HG03378 (cell line): Measurements from ENCODE around the gene TP53BP1.
A peak's percentile ranks its signal among the peaks of the same experiment; 100 is the strongest.

Experiments
- ATAC-seq: cut with Tn5 transposase; IDR thresholded peaks from one replicate; pipeline ENCODE4 v1.9.1; 2021; ENCODE audit warnings: mild to moderate bottlenecking, moderate library complexity; ENCODE audit not compliant: unreplicated experiment

The TP53BP1 gene

DNA sequence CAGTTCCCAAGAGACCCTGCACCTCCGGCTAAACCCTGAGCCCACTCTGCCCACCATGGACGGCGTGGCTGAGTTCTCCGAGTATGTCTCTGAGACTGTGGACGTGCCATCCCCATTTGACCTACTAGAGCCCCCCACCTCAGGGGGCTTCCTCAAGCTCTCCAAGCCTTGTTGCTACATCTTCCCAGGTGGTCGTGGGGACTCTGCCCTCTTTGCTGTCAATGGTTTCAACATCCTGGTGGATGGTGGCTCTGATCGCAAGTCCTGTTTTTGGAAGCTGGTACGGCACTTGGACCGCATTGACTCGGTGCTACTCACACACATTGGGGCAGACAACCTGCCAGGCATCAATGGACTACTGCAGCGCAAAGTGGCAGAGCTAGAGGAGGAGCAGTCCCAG lies 28.5 kb upstream of the TP53BP1 start:
- no peak for ATAC-seq

DNA sequence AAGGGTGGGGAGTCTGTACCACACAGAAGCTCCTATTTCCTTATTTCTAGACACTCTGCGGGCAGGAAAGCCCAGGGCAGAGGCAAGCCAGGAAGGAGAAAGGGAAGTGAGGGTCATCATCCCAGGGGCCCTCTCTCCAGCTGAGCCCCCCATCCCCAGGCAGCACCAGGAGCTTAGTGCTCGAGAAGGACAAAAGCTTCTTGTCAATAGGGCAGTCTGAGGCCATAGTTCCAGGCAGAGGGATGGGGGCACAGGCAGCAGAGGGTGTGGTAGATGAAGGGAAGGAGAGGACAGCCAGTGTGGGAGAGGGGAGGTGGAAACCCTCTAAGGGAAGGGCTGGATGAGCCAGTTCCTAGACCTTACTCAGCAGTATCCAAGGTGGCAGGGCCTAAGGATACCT lies 27.2 kb upstream of the TP53BP1 start:
- no peak for ATAC-seq

DNA sequence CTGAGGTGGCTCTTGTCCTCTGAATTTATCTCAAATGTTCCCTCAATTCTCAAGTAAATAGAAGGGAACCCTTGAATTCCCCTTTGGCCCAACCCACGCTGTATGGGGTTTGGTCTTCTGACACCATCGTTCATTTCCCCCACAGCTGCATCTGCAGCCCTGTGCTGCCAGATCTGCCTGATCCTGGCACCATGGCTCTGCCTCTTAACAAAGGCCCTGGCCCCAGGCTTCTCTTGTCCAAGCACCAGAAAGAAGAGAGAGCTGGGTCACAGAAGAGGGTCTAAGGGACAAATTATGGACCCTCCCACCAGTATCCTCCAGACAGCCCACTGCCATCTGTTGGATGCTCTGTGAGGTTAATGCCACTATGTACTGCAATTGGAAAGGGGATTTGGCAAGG lies 26.2 kb upstream of the TP53BP1 start:
- ATAC-seq, result no peak

DNA sequence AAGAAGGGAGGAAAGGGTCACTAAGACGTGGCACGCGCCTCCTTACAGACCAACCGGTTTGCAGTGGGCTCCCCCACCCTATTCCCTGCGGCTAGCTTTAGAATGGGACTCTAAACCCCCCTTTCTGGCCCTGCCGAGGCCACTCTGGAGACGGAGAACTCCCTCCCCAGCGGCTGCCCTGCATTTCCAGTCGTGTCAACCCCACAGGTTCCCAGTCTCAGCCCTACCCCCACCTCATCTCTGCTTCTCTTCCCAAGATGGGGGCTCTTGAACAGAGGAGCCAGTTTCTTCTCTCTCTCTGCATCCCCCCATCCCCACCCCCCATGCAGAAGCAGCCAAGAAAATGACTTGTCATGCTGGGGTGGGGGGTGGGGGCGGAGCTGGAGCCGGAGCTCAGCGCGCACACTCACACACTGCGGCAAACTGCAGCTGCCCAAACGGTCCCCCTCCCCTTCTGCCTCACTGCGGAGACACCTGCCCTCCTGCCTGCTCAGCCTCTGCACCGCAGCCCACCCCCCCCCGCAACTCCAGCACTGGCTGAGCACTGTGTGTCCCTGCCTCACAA lies 25.3 kb upstream of the TP53BP1 start:
- ATAC-seq, result no peak

DNA sequence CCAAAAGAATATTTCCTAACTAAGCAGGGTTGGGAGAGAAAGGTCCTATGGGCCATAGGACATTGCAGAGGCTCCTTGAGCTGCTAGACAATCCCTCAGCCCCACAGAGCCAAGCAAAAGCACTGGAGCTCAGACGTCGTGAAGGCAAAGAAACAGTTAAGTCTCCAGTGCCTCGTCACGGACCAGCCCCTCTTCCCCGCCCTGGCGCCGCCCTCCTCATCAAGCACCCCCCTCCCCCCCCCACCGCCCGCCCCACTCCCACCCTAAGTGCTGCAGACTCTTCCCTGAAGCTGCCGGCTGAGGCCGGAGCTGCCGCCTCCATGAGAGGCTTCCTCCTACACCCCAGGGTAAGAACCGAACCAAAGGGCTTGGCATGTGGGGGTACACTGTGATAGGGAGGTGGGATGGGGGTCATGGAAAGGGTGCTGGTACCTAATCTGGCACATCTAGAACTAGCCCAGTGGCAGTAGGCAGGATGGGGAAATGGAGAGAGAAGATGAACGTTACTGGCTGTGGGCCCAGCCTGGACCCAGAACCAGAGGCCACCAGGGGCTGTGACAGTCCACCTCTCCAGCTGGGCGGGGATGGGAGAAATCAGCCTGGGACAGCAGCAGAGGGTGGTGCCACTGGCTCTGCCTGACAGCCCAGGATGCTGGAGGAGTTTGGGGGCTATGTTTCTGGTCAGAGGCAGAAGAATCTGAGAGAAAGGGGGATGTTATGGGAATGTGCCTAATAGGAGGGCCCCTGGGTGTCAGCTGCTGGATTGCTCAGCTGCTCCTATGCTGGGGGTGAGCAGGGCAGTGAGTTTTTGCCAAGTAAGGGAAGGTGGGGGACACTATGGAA lies 24.6 kb upstream of the TP53BP1 start, which contains the start of gene MAP1A:
MAP1A (plus strand) TSS at position 255 of the 843 bp plus-strand sequence. CDS start 3,866 bp downstream, outside the sequence.
- no peak for ATAC-seq

DNA sequence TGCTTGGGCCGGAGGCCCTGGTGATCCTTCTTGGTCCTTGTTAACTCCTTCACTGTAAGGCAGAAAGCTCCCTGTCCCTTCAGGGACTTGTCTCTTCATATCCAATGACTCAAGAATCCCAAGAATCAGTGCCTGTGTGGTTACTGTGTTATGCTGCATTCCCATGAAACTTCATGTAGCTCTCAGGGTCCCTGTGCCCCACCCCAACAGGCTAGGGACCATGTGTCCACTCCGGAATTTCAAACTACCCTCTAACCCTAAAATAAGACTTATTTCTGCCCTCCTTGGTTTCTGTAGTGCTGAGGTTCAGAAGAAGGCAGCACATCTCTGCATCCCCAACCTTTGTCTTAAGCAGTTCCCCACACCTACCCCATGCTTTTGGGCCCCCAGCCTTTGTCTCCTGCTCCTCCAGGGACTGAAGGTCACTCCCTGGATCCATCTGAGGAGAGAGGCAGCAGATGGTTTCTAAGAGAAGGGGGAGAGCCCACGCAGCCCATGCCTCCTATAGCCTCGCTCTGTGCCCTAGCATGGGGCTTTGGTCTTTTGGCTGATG lies 23.9 kb upstream of the TP53BP1 start:
- no peak for ATAC-seq

DNA sequence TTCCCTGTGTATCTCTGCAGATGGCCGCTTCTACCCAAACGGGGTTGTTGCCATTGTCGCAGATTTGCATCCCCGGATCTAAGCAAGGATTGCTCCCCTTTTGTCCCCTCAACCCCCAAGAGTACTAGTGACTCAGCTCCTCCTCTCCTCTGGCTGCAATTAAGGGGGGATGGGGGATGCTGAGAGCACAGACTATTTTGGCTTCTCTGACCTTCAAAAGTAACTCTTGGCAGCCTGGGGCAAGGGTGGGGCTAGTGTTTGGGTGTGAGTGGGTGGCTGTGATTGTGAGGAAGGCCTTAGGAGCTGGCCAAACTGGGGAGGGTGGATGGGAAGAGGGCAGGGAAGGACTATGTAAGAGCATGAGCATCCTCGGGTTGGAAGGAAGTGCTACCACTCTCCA lies 23.2 kb upstream of the TP53BP1 start:
- no peak for ATAC-seq

DNA sequence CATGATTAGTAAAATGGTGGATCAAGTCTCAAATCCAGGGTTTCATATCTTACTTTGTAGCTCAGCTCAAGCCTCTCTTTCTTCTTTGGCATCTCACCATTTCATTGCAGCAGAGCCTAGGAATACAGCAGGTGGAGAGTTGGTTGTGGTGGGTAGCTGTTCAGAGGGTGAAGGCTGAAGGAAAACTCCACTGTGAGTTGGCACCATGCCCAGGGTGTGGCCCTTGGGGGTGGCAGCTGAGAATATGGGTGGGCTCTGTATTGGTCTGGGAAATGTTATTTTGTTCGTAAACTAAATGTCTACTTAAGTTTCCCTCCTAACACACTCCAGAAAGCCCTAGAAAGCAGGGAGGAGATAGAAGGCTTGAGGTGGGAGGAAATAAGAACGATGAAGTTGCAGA lies 22.8 kb upstream of the TP53BP1 start:
- ATAC-seq, result no peak

DNA sequence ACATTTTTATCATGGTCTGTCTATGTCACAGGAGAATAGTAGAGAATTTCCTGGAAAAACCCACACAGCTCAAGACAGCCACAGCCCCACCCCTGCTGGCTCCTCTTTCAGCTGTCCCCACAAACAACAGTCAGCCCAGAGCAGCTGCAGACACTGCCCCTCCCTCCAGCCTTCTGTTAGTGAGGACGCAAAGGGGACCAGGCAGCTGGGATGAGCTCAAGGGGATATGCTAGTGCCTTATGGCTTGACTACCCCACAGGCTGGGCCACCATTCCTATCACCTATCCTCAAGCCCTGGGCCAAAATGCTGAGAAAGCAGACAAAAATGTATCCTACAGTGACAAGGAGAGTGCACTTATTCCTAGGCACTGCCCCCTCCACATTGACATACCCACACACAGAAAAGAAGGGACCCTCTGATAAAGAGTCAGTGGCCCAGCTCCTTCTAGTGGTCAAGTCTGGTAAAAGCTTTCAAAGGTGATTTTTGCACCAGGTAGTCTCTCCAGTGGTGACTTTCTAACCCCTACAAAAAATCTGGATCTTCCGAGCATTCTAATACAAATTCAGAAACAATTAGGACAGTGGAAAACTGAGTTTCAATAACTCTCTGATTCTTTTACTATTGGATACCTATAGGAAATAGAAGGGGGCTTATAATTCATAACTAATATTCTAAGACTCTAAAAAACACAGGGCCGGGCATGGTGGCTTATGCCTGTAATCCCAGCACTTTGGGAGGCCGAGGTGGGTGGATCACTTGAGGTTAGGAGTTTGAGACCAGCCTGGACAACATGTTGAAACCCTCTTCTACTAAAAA lies 21.5 kb upstream of the TP53BP1 start:
- ATAC-seq, result no peak

DNA sequence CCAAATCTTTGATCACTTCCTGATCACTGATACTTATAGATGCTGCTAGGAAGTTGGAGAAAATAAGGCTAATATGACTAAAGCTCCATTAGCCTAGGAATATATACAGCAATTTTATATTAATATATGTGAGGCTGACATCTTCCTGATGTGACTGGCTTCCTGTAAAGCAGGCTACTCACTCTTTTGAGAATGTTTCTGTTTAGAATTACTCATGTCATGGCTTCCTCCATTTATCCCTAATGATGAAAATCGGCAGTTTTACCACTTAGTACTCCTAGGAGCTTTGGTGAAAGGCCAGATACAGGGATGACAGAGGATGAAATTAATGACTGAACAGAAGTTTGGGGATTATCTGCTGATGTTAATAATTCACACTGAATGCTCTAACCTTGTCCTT lies 20.6 kb upstream of the TP53BP1 start:
- no peak for ATAC-seq

DNA sequence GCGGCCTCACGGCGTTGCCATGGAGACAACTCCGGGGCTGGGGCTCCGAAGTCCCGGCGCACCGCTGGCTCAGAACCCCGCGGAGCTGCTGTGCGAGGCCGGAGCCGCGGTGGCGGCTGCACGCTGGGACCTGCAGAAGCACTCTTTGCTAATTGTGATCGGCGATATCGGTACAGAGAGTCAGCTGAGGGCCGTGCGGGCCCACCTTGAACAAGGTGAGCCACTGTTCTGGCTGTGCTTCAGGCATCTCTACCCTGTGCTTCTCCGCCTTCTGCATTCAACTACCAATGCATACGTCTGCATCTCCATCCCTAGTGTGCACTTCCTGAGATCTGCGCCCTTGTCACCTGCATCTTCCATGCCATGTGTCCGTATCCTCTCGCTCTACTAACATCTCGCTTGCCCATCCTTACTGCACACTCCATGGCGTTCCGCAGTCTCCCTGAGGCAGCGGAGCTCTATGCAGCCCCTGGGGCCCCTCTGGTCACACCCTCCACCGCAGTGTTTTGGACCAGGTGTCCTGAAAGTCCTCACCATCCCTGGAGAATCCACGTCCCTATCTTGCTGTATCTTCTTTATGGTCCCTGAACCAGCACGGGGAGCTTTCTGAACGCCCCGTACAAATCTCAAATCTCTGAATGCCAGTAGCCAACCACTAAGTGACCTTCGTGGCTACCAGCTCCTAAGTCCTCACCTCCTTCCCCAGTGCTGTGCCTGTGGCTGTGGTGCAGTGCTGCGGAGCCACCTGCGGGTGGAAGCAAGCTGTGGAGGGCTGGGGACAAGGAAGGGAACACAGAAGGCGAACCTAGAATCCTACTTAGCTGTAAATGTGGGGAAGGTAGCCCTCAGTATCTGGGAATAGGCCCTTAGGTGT lies 18.3 kb upstream of the TP53BP1 start:
- ATAC-seq, result no peak

DNA sequence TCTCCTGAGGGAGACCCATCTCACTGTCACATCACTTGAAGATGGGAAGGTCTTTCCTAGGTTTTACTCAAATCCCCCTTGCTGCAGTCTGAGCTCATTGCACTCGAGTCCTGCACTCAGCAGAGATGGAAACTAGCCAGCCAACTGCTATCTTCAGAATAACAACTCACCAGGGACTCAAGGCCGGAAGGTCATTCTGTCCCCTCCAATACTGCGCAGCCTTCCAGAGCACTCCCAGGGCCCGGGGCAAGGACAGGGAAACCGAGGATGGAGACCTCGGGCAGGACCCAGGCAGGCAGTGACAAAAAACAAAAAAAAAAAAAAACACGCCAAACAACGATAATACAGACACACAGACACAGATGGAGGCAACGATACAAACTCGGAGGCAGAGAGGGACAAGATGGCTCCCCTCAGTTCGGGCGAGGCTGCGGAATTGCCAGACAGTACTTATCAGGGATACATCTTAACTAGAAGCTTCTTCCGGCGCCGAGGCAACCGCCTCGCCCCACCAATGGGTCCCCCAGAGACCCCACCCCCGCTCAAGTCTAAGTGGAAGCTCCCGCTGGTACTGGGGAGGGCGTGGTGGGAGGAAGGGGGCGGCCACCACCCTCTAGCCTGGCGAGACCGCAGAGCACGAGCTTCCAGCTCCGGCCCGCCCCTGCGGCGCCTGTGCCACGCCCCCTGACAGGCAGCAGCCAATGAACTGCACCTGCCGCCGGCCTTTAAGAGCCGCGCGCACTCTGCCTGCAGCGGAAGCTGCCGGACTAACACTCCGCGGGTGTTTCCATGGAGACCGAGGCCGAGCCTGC lies 17.4 kb upstream of the TP53BP1 start:
- peak; percentile 94 for ATAC-seq

DNA sequence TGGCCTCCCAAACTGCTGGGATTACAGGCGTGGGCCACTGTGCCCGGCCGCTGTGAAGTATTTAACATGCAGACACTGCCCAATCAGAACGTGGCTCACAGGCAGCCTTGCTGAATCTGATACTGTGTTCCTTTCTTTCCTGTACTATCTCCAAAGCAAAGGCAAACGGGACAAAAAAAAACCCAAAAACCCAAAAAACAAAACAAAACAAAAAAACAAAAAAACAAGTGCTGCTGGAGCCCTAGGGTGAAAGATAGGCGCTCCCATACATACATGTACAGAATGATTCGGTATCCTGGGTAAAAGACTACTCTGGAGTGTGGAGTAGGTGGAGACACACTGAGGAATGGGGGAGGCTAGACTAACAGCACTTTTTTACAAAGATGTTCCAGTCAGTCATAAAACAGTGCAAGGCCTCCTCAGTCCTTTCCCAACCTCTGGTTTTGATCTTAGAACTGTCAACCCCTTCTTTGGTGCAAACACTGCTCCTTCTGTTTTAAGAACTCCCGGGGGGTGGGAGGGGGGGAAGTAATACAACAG lies 16.8 kb upstream of the TP53BP1 start:
- ATAC-seq, result no peak

DNA sequence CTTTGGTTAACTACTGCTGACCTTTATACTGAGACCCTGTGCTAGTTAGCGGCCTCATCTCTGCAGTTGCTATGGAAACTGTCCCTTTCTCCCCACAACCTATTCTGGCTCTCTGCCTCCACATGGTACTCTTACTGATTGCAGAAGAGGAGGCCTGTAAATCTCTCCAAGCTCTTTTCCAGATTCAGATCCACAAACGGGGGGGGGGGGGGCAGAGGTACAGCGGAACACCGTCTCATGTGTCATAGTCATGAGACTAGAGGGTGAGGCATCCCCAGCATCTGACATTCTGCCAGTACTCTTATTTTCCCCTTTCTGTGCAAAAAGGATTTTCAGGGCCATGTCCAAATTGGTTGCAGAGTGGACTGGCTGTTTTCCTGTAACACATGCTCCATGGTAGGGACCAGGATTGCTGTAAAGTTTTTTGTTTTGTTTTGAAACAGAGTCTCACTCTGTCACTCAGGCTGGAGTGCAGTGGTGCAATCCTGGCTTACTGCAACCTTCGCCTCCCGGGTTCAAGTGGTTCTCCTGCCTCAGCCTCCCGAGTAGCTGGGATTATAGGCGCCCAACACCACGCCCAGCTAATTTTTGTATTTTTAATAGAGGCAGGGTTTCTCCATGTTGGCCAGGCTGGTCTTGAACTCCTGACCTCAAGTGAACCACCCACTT lies 16.2 kb upstream of the TP53BP1 start:
- no peak for ATAC-seq

DNA sequence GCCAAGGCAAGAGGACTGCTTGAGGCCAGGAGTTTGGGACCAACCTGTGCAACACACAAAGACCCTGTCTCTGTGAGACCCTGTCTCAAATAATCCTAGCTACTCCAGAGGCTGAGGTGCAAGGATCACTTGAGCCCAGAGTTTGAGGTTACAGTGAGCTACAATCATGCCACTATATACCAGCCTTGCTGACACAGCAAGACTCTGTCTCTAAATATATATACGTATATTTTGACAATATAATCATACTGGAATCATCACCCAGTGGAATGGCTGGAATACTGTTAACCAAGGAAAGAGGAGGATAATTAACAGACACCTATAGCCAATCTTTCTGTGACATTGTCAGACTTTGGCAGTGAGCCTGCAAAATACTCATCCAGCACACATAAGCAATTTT lies 15.5 kb upstream of the TP53BP1 start:
- no peak for ATAC-seq

DNA sequence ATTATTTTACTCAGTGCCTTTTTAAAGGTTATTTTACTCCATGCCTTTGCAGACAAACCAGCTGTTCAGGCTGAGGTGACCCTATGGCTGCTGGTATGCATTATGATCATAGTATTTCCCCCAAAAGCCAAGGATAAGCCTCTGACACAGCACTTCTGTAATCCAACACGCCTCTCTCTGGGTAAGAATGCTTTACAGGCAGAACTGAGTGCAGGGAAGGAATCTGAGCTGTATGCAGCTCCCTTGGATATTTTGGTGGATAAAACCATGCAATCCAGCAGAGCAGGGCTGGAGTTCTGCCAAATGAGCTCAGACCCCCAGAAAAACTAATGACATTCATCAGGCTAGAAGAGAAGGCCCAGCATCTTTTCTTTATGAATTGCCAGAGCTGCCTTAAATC lies 12.8 kb upstream of the TP53BP1 start:
- no peak for ATAC-seq

DNA sequence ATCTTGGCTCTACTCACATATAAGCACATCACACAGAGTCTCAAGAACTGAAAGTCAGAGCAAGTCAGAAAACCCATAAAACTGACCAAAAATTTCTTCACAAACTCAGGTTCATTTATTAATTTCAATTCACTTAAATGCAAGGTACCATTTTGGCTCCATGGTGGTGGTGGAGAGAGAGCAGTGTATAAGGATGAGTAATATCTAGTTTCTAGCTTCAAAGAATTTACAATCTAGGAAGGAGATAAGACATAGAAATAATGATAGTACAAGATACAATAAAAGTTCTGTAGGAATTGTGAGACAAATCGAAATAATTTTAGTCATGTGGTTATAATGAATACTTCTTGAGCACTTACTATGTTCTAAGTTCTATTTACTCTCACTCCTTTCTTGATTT lies 6.7 kb upstream of the TP53BP1 start:
- no peak for ATAC-seq

DNA sequence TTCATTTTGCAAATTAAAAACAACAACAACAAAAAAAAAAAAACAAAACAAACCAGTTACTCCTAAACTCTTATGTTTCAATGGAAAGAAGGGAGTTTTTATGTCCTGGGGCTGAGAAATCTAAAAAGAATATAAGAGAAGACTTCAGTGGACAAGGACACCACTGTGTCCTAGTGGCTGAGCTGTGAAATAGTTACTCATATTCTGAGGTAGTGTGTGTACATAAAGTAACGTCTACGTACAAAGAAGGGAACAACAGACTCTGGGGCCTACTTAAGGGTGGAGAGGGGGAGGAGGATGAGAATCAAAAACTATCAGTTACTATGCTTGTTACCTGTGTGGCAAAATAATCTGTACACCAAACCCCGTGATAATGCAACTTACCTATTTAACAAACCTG lies 6.0 kb upstream of the TP53BP1 start:
- ATAC-seq, result no peak
